HCT116 (cell line): Measurements from ENCODE around the gene ABHD16A.

Experiments used
- ZNF274 ChIP-seq: fragments of 200-500 bp; sonication (Bioruptor generic); IDR thresholded peaks from 2 replicates; pipeline ENCODE4 v1.6.1; 2014; ENCODE audit warnings: mild to moderate bottlenecking, low read depth, low read length, inconsistent platforms
- TF ChIP-seq, protein P1 (sequence below), 3 experiments: fragments of 200-600 bp in 1 of 3; sonication (generic) in 1 of 3; IDR thresholded peaks in 2 of 3; conservative IDR thresholded peaks in 1 of 3; 2 replicates each; pipeline ENCODE4 v1.5.1; 2012 to 2017; ENCODE audit warnings: low read depth in 2 of 3, low read length in 2 of 3, antibody characterized with exemption in 1 of 3, borderline replicate concordance in 1 of 3, control low read depth in 1 of 3, mild to moderate bottlenecking in 1 of 3, mixed read lengths in 1 of 3, mixed run types in 1 of 3, moderate library complexity in 1 of 3; ENCODE audit not compliant: insufficient read depth in 1 of 3

GRCh38 chr6:31741815-31742214 is 38.7 kb upstream of the ABHD16A start:
- TF ChIP-seq, protein P1, sequence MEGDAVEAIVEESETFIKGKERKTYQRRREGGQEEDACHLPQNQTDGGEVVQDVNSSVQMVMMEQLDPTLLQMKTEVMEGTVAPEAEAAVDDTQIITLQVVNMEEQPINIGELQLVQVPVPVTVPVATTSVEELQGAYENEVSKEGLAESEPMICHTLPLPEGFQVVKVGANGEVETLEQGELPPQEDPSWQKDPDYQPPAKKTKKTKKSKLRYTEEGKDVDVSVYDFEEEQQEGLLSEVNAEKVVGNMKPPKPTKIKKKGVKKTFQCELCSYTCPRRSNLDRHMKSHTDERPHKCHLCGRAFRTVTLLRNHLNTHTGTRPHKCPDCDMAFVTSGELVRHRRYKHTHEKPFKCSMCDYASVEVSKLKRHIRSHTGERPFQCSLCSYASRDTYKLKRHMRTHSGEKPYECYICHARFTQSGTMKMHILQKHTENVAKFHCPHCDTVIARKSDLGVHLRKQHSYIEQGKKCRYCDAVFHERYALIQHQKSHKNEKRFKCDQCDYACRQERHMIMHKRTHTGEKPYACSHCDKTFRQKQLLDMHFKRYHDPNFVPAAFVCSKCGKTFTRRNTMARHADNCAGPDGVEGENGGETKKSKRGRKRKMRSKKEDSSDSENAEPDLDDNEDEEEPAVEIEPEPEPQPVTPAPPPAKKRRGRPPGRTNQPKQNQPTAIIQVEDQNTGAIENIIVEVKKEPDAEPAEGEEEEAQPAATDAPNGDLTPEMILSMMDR (IDR thresholded peaks at IDR 0.05 in 2 of 3, conservative IDR thresholded peaks at IDR 0.05 in 1 of 3; ENCODE audit: borderline replicate concordance in 1 of 3, insufficient read depth in 1 of 3, low read depth in 2 of 3, low read length in 2 of 3): no peak
- no peak for TF ChIP-seq ZNF274
